Mesothelial cell of epicardium (in vitro differentiated cells): ENCODE data around the gene RER1. TPM values are rescaled to one million over a fixed set of nuclear protein-coding genes. Genes with fewer than 3 reads are reported as not detected.

ENCODE experiments used
- DNase-seq, 2 experiments: peaks; one replicate each; pipeline ENCODE4 v3.0.0; 2021; ENCODE audit warnings: low spot score in 2 of 2; ENCODE audit not compliant: unreplicated experiment in 2 of 2
- H3K27ac Mint-ChIP-seq: 2 replicates; pipeline ENCODE4 v1.8.0; 2021; ENCODE audit warnings: mixed read lengths
- H3K27me3 Mint-ChIP-seq: 2 replicates; pipeline ENCODE4 v1.8.0; 2021; ENCODE audit warnings: low read depth, mixed read lengths
- H3K36me3 Mint-ChIP-seq: 2 replicates; pipeline ENCODE4 v1.8.0; 2021; ENCODE audit warnings: mixed read lengths
- H3K4me1 Mint-ChIP-seq: 2 replicates; pipeline ENCODE4 v1.8.0; 2021; ENCODE audit warnings: mixed read lengths
- H3K4me3 Mint-ChIP-seq: 2 replicates; pipeline ENCODE4 v1.8.0; 2021; ENCODE audit warnings: mild to moderate bottlenecking, moderate library complexity, mixed read lengths
- H3K9me3 Mint-ChIP-seq: 2 replicates; pipeline ENCODE4 v1.8.0; 2021; ENCODE audit warnings: mixed read lengths
- CTCF ChIP-seq: fragments of 200-600 bp; sonication (generic); IDR thresholded peaks from one replicate; pipeline ENCODE4 v1.5.0; 2021; ENCODE audit warnings: antibody characterized with exemption; ENCODE audit not compliant: unreplicated experiment
- total RNA-seq: library from RNA; stranded (reverse); gene quantifications from 3 replicates; pipeline ENCODE4 v1.2.1, GENCODE V29; 2021

The RER1 gene
- total RNA-seq, 1 donor from 2014 or later = 95.1 TPM

GRCh38 chr1:2405588-2406295, 14.1 kb downstream of the RER1 start:
- no peaks in the 10 kb centered on the region for H3K27me3 Mint-ChIP-seq
- no peak overlapping the region for H3K4me3 Mint-ChIP-seq
- no peak for TF ChIP-seq CTCF
- DNase-seq = no peak
- no peaks in the 10 kb centered on the region for H3K9me3 Mint-ChIP-seq
- no peak overlapping the region for H3K27ac Mint-ChIP-seq
- no peaks in the 10 kb centered on the region for H3K4me1 Mint-ChIP-seq
- H3K36me3 Mint-ChIP-seq = peaks cover 27% of the 10 kb centered on the region

DNA sequence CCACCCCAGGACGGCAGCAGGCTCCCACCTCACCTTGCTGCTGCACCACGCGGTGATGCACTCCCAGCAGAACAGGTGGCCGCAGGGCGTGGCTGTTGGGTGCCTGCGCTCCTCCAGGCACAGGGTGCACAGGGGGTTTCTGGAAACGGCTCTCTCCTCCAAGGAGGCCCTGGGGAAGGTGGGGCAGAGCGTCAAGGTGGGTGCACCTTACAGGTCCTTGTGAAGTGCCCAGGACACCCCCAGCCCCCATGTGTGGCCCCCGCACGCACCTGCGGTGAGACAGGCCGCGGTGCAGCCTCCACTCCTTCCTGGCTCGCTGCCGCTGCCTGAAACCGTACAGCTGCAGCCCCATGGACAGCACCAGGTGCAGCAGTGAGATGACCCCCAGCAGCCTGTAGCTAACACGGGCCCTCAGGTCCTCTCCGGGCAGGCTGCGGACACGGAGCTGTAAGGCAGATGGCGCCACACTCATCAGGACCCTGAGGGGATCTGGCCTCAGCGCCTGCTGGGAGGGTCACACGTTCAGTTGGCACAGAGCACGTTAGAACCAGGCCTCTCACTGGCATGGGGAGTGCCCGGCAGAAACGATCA, 14.9 kb downstream of the RER1 start:
- DNase-seq = no peak
- Mint-ChIP-seq H3K9me3 (no peaks in the 10 kb centered on the region), H3K27me3 (no peaks in the 10 kb centered on the region), H3K27ac (no peak overlapping the region), H3K4me3 (no peak overlapping the region), H3K36me3 (peaks cover 24% of the 10 kb centered on the region), H3K4me1 (peaks cover under 1% of the 10 kb centered on the region)
- TF ChIP-seq CTCF = no peak

DNA sequence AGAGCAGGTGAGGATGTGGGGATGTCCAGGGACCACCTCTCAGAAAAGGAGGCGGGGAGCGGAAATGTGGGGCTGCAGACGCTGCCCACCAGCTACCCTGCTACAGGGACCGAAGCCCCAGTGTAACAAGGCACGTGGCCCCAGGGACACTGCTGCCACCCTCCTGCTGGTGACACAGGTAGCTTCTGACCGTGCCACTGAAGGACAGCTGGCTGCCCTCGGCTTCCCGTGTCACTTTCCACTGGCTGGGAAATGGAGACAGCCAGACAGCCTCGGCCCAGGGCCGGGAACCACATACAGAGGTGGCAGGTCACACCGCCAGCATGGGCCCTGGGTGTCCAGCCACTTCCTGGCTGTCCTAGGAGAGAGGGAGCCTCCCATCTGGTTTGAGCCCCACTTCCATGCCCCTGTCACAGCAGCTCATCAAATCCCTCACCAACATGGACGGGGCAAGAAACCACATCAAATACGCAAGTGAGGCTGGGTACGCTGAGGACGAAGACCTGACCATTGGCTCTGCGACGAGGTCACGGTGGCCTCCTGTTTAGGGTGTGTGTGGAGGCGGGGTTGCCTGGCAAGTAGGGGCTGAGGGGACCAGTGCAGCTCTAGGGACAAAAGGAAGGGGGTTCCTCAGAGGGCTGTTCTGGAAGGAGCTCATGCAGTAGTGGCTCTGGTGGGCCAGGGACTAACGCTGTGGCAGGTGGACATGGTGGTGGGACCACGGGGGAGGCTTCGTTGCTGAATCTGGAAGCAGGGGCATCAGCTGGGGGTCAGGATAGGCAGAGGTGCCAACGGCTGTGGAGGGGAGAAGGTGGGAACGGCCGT, 15.7 kb downstream of the RER1 start:
- Mint-ChIP-seq H3K9me3 (no peaks in the 10 kb centered on the region), H3K27ac (no peak overlapping the region), H3K27me3 (no peaks in the 10 kb centered on the region), H3K36me3 (peaks cover 18% of the 10 kb centered on the region), H3K4me3 (no peak overlapping the region), H3K4me1 (peaks cover 3% of the 10 kb centered on the region)
- no peak for TF ChIP-seq CTCF
- no peak for DNase-seq

- DNase-seq = no peak
- Mint-ChIP-seq H3K36me3 (peaks cover 15% of the 10 kb centered on the region), H3K9me3 (no peaks in the 10 kb centered on the region), H3K27ac (no peak overlapping the region), H3K4me3 (no peak overlapping the region), H3K4me1 (peaks cover 3% of the 10 kb centered on the region), H3K27me3 (no peaks in the 10 kb centered on the region)
- TF ChIP-seq CTCF = no peak
Measured at GRCh38 chr1:2407991-2408275, 16.3 kb downstream of the RER1 start.

- H3K27me3 Mint-ChIP-seq = no peaks in the 10 kb centered on the region
- H3K36me3 Mint-ChIP-seq = peaks cover 12% of the 10 kb centered on the region
- no peak for DNase-seq
Measured at GRCh38 chr1:2408456-2408855, 16.8 kb downstream of the RER1 start.

More at GRCh38 chr1:2408456-2408855, 16.8 kb downstream of the RER1 start:
- Mint-ChIP-seq H3K9me3 (no peaks in the 10 kb centered on the region), H3K27ac (no peak overlapping the region), H3K4me3 (no peak overlapping the region), H3K4me1 (peaks cover 3% of the 10 kb centered on the region)
- no peak for TF ChIP-seq CTCF
